Stimulated activated memory B cell treated with anti-CD40 and anti-IgM and Interleukin-4, amounts not matched to agents 10 μg/mL and 1 μg/mL and 100 μg/mL, for 72 hours (primary cell): ENCODE measurements around the gene CHD9.

Experiments
- ATAC-seq: fragments of 150-1000 bp; cut with Tn5 transposase; 2 replicates; pipeline ENCODE4 v1.10.0; 2021
- H3K27ac Mint-ChIP-seq: one replicate; pipeline ENCODE4 v1.8.0; 2022; ENCODE audit warnings: mild to moderate bottlenecking, mixed read lengths
- H3K27me3 Mint-ChIP-seq: one replicate; pipeline ENCODE4 v1.8.0; 2022; ENCODE audit warnings: mixed read lengths
- H3K36me3 Mint-ChIP-seq: one replicate; pipeline ENCODE4 v1.8.0; 2022; ENCODE audit warnings: mixed read lengths
- H3K4me1 Mint-ChIP-seq: one replicate; pipeline ENCODE4 v1.8.0; 2022; ENCODE audit warnings: mixed read lengths
- H3K4me3 Mint-ChIP-seq: one replicate; pipeline ENCODE4 v1.8.0; 2022; ENCODE audit warnings: mild to moderate bottlenecking, moderate library complexity, mixed read lengths
- H3K9me3 Mint-ChIP-seq: one replicate; pipeline ENCODE4 v1.8.0; 2022; ENCODE audit warnings: mixed read lengths

Gene CHD9

DNA sequence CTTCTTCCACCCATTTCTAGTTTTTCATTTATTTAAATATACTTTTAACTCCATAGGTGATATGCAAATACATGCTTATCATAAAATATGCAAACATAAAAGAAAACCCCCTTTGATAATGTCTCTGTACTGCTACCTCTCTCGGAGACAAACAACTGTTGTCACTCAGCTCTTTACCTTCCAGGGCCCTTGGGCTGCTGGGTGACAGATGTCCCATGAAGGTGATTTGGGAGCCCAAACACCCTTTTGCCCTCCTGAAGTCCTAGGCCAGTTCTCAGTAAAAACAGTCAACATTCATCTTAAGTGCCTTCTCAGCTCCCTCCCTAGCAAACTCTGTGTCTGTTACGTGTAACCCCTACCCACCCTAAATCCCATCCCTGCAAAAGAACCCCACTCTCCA, 37.5 kb downstream of the CHD9 start:
- no peak overlapping the region for H3K4me3 Mint-ChIP-seq
- H3K9me3 Mint-ChIP-seq = no peaks in the 10 kb centered on the region
- peaks cover 63% of the 10 kb centered on the region for H3K4me1 Mint-ChIP-seq

GRCh38 chr16:53093162-53093744, 38.5 kb downstream of the CHD9 start:
- Mint-ChIP-seq H3K4me3 (no peak overlapping the region), H3K36me3 (no peaks in the 10 kb centered on the region), H3K4me1 (peaks cover 66% of the 10 kb centered on the region), H3K27me3 (no peaks in the 10 kb centered on the region), H3K9me3 (no peaks in the 10 kb centered on the region), H3K27ac (peak overlapping the region; percentile 39)
- no peak for ATAC-seq

More for the DNA sequence above, 37.5 kb downstream of the CHD9 start:
- H3K27me3 Mint-ChIP-seq = no peaks in the 10 kb centered on the region
- H3K27ac Mint-ChIP-seq = peak overlapping the region; percentile 39
- no peak for ATAC-seq
- no peaks in the 10 kb centered on the region for H3K36me3 Mint-ChIP-seq

DNA sequence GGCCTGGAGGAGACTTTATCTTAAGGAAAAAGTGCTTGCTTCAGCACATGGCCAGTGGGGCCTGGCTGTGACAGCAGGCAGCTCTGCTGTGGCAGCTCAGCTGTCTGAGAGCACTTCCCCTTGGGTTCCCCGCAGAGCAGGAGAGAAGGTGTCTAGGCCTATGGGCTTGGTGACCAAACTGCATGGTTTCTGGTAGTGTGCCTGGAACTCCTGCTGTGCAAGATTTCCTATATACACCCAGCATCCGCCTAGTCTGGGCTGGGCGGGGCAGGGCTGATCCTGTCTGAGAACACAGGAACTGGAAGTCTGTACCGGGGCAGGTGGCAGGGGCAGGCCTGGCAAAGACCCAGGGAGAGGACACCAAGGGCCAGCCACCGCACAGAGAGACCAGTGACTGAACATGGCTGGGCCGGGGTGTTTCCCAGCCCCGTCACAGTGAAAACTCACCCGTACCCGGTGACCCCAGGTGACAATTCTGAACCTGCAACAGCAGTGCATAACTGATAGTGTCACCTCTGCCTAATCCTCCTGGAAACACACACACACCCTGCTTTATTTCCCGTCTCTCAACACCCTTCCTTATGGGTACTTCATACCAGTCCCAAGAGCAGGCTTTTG, 39.3 kb downstream of the CHD9 start:
- H3K27me3 Mint-ChIP-seq = no peaks in the 10 kb centered on the region
- no peaks in the 10 kb centered on the region for H3K9me3 Mint-ChIP-seq
- H3K4me1 Mint-ChIP-seq = peaks cover 71% of the 10 kb centered on the region
- peak overlapping the region; percentile 39 for H3K27ac Mint-ChIP-seq
- peak overlapping the region; percentile 15 for H3K4me3 Mint-ChIP-seq
- ATAC-seq = peak; percentile 78
- no peaks in the 10 kb centered on the region for H3K36me3 Mint-ChIP-seq

GRCh38 chr16:53097190-53097589, 42.4 kb downstream of the CHD9 start:
- H3K4me1 Mint-ChIP-seq = peaks cover 65% of the 10 kb centered on the region
- no peak for ATAC-seq
- no peaks in the 10 kb centered on the region for H3K36me3 Mint-ChIP-seq
- no peaks in the 10 kb centered on the region for H3K9me3 Mint-ChIP-seq
- no peaks in the 10 kb centered on the region for H3K27me3 Mint-ChIP-seq
- H3K4me3 Mint-ChIP-seq = no peak overlapping the region
- H3K27ac Mint-ChIP-seq = peak overlapping the region; percentile 96

GRCh38 chr16:53098526-53099317, 43.9 kb downstream of the CHD9 start:
- Mint-ChIP-seq H3K9me3 (no peaks in the 10 kb centered on the region), H3K27ac (peak overlapping the region; percentile 96), H3K4me1 (peaks cover 53% of the 10 kb centered on the region), H3K36me3 (no peaks in the 10 kb centered on the region), H3K4me3 (peak overlapping the region; percentile 88), H3K27me3 (no peaks in the 10 kb centered on the region)
- peak; percentile 90 for ATAC-seq

DNA sequence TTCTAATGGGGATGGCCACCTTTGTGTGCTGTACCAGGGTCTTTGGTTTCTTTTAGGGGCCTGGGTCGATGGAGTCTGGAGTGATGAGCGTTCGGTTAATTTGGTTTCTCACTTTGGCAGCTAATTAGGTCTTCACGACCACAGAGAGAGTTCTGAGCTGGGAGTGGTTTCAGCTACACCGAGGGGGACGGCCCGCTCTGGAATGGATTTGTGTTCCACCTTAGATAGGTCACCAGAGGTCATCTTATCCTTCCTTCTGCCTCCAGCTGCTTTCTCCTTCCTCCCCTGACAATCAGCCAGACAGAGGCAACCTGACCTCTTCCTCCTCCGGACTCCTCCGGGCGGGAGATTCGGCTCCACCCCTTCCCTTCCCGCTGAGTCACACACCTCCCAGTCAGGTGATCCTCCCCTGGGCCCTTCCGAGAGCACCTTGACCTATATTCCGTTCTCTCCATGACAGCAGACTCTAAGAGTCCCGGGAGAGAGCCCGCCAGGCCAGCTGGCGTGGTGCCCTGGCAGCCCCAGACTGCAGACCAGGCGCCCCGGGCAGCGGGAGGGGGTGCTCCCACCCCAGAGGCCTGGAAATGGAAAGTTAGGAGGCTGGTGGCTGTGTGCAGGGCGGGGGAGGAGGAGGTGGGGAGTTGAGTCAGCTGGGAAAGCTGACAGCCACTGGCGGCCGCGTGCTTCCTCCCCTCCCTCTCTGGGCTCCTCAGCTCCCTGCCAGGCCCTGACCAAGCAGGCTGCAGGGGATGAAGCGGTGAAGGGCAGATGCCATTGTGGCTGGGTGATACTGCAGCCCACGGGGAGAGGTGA, 44.7 kb downstream of the CHD9 start:
- Mint-ChIP-seq H3K27me3 (no peaks in the 10 kb centered on the region), H3K4me1 (peaks cover 45% of the 10 kb centered on the region), H3K9me3 (no peaks in the 10 kb centered on the region), H3K36me3 (no peaks in the 10 kb centered on the region), H3K27ac (peak overlapping the region; percentile 96), H3K4me3 (peak overlapping the region; percentile 88)
- ATAC-seq = peak; percentile 79

GRCh38 chr16:53100131-53100748, 45.4 kb downstream of the CHD9 start:
- no peaks in the 10 kb centered on the region for H3K36me3 Mint-ChIP-seq
- H3K9me3 Mint-ChIP-seq = no peaks in the 10 kb centered on the region
- H3K27ac Mint-ChIP-seq = peak overlapping the region; percentile 96
- peak overlapping the region; percentile 88 for H3K4me3 Mint-ChIP-seq
- peaks cover 39% of the 10 kb centered on the region for H3K4me1 Mint-ChIP-seq
- no peaks in the 10 kb centered on the region for H3K27me3 Mint-ChIP-seq
- ATAC-seq = no peak

DNA sequence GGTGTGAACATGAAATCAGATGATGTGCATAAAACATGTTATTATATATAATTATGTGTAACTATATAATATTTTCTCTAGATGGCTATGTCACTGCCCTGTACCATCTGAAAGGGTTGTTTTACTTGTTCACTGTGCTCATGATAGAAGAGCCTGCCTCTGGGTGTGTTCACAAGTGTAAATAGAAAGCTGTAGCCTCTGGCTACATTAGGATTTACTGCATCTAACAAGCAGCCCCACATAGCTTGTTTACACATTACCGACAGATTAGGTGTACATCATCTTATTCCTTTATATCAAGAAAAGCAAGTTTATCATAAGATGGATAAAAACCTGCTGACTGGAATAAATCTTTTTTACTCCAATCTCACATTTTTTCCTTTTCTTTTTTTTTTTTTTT, 46.1 kb downstream of the CHD9 start:
- no peak for ATAC-seq
- Mint-ChIP-seq H3K4me1 (peaks cover 39% of the 10 kb centered on the region), H3K27me3 (no peaks in the 10 kb centered on the region), H3K36me3 (no peaks in the 10 kb centered on the region), H3K9me3 (no peaks in the 10 kb centered on the region), H3K27ac (peak overlapping the region; percentile 96), H3K4me3 (no peak overlapping the region)

DNA sequence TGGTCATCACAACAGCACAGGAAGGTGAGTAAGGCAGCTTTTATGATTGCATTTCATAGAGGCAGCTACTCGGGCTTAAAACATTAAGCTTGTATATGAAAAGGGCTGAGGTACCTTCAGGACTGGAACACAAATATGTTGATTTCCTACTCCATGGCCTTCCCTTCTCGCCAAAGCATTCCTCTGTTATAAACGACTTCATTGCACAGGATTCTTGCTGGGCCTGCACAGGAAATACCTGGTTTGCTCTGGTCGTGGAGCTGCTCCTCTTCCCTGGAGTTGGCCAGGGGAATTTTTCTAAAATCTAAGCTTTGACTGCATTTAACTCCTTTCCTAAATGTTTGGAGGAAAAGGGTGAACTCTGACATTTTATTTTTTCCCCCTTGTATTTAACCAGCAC, 49.0 kb downstream of the CHD9 start:
- no peak for ATAC-seq
- H3K27me3 Mint-ChIP-seq = no peaks in the 10 kb centered on the region
- H3K9me3 Mint-ChIP-seq = no peaks in the 10 kb centered on the region

GRCh38 chr16:53105565-53105964, 50.8 kb downstream of the CHD9 start:
- Mint-ChIP-seq H3K36me3 (peaks cover 8% of the 10 kb centered on the region), H3K4me3 (no peak overlapping the region), H3K4me1 (peaks cover 18% of the 10 kb centered on the region), H3K9me3 (no peaks in the 10 kb centered on the region), H3K27me3 (no peaks in the 10 kb centered on the region), H3K27ac (no peak overlapping the region)
- no peak for ATAC-seq

More for the DNA sequence above, 49.0 kb downstream of the CHD9 start:
- no peak overlapping the region for H3K27ac Mint-ChIP-seq
- H3K4me3 Mint-ChIP-seq = no peak overlapping the region
- peaks cover 36% of the 10 kb centered on the region for H3K4me1 Mint-ChIP-seq
- H3K36me3 Mint-ChIP-seq = peaks cover 8% of the 10 kb centered on the region

DNA sequence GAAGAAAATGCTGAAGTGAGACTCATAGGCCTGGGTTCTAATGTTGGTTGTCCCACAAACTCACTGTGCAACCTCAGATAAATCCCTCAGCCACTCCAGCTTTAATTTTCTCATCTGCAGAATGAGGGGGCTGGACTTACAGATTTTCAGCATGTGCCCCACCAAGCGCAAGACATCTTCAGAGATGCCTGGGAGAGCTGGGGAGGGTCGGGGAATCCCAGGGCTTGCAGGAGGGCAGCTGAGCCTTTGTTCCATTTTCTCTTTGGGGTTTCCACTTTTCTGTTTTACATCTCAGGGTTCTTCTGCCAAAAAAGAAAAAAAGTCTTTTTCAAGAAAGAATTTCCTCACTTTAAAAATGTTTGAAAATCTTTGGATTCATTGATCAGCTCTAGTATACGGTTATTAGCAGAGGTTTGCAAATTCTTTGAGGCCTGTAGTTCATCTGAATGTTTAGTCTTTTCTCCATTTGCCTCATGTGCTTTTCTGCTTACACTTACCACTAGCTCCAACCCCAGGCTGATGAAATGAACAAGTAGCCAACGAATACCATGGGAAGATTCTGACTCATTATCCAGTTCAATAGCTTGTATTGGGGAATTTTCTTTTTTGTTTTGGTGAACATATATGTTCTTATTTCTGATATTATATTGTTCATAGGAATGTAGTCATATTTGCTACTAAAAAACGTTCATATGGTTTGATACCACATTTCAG, 56.4 kb downstream of the CHD9 start:
- H3K36me3 Mint-ChIP-seq = peaks cover 10% of the 10 kb centered on the region
- ATAC-seq = no peak
- H3K4me1 Mint-ChIP-seq = peaks cover 34% of the 10 kb centered on the region
- H3K4me3 Mint-ChIP-seq = peak overlapping the region; percentile 8
- peak overlapping the region; percentile 80 for H3K27ac Mint-ChIP-seq
- H3K9me3 Mint-ChIP-seq = no peaks in the 10 kb centered on the region
- H3K27me3 Mint-ChIP-seq = no peaks in the 10 kb centered on the region

GRCh38 chr16:53112015-53112414, 57.2 kb downstream of the CHD9 start:
- Mint-ChIP-seq H3K27me3 (no peaks in the 10 kb centered on the region), H3K4me3 (no peak overlapping the region), H3K9me3 (no peaks in the 10 kb centered on the region), H3K27ac (peak overlapping the region; percentile 80), H3K4me1 (peaks cover 35% of the 10 kb centered on the region), H3K36me3 (peaks cover 5% of the 10 kb centered on the region)
- ATAC-seq = no peak

GRCh38 chr16:53115047-53115446, 60.3 kb downstream of the CHD9 start:
- Mint-ChIP-seq H3K27me3 (no peaks in the 10 kb centered on the region), H3K27ac (peak overlapping the region; percentile 7), H3K9me3 (no peaks in the 10 kb centered on the region), H3K4me3 (no peak overlapping the region), H3K36me3 (peaks cover 5% of the 10 kb centered on the region), H3K4me1 (peaks cover 35% of the 10 kb centered on the region)
- ATAC-seq = no peak

GRCh38 chr16:53115773-53116172, 61.0 kb downstream of the CHD9 start:
- Mint-ChIP-seq H3K4me3 (no peak overlapping the region), H3K4me1 (peaks cover 34% of the 10 kb centered on the region), H3K9me3 (no peaks in the 10 kb centered on the region), H3K27ac (peak overlapping the region; percentile 7), H3K36me3 (peaks cover 5% of the 10 kb centered on the region), H3K27me3 (no peaks in the 10 kb centered on the region)
- ATAC-seq = no peak
